HG02852 (cell line): Measurements from ENCODE around the gene CASP7.

Experiments used
- ATAC-seq: cut with Tn5 transposase; IDR thresholded peaks from one replicate; pipeline ENCODE4 v1.9.1; 2021; ENCODE audit warnings: mild to moderate bottlenecking, moderate library complexity; ENCODE audit not compliant: unreplicated experiment

The CASP7 gene

DNA sequence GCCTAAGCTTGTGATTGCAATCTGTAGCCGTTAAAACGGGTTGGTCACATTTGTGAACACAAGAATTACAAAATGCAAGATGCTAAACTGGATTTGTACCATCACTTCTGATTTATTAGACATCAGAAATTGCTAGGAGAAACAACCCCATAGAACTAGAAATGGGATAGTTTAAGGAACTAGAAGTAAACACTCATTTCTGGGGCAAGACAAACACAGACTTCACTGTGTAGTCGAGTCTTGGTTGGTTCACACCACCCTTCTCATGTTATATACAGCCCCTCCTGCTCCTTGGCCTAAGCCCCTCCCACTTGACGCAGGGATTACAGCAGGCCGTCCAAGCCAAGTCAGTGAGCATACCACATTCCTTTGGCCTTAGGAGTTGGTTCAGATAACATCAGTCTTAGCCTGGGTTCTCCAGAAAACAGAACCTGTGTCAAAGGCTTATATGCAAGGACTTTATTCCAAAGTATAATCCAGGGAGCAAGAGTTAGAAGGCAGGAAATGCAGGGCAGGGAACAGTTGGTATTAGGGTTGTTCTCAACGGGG lies 13.8 kb upstream of the CASP7 start:
- no peak for ATAC-seq

DNA sequence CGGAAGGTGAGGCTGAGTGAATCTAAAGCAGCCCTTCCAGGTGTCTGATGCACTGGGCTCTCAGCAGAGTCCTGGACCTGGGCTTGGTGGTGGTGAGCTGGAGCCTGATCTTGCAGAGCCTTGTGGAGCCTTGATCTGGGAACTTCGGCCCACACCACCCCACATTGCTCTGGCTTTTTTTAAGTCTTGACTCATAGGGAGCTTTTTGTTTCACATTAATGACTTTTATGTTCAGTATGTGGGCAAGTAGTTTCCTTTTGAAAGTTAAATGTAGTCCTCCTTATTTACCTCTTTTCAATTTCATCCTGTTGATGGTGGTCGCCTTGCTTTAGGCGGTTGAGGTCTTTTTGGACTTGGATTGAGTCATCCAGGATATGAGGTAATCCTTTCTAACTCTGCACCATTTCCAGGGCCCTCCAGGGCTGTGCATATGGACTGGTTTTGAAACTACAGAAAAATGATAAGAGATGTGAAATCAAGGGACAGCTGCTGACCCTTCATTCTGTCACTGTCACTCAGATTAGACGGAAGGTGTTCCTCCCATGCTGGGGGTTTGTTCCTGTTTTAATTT lies 12.9 kb upstream of the CASP7 start:
- peak; percentile 89 for ATAC-seq

DNA sequence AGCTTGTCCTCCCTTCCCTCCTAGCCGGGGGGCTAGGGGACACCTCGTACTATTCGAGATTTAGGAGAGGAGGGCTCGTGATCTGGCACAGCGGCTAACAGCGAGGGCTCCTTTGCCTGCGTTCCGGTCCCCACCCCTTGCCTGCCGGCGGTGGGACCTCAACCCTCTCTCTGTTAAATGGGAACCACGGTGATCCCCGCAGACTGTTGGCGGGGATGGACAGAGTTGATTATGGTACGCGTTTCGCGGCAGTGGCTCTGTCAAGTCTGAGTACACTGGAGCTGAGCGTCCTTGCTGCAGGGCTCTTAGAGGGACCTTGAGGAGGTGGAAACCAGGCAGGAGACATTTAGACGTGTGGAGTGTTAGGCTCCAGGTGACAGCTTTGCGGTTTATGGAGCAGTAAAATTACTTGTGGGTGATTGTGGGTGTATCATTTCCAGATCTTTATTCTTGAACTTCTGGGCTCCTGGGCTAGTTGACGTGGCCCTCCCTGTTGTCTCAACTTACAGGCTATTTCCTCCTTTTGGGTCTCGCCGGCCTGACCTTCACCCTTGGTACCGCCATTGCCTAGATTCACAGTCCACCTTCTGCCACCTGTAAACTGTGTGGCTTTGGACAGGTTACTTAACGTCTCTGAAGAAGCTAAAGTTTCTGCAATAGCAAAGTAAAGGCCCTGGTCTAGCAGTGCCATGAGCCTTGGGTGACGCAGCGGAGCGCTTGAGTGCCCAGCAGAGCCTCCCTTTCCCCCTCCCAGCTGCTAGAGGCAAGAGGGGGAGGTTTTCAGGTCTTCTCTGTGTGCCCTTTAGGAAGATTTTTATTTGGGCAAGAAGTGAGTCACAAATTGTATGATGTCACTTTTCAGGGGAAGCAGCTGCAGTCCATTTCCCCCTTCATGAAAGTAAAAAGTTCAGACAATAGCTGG lies 739 bp downstream of the CASP7 start:
- ATAC-seq, result peak; percentile 16

DNA sequence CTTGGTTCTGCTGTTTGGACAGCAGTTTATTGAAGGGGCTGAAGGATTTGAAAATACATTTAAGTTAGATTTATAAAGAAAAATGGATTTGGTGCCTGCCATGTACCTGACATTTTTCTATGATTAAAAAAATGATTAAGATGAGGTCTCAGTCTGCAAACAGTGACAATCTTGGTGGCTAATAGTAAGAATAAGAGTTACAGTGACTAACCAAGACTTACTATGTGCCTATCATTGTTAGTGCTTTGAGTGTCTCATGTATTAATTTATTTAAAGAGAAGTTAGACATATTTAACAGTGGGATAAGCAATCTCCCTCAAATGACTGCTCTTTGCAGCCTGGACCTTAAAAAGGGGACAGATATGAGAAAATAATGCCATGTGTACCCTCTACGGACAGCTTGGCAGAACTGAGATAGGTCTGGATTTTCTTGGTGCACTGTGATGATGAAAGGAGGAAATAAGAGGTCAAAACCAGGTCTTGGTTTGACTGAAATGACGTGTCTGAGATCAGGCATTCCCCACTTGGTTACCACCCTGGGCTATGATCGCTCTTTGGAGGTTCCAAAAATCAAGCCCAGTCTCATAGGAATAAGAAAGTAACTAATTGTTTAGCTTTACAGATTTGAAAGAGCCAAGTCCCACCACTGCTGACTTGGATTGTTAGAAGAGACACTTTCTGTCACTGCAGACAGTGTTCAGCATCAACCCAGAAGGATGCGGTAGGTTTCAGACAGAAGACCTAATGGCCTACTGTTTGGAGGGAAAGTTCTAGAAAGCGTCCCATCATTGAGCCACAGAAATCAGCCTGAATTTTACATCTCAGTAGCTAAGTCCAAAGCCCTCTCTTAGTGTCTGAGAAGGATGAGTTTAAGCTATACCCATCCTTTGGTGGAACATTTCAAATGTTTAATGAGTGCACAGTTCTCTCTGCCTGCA lies 2.1 kb downstream of the CASP7 start:
- ATAC-seq, result peak; percentile 50

DNA sequence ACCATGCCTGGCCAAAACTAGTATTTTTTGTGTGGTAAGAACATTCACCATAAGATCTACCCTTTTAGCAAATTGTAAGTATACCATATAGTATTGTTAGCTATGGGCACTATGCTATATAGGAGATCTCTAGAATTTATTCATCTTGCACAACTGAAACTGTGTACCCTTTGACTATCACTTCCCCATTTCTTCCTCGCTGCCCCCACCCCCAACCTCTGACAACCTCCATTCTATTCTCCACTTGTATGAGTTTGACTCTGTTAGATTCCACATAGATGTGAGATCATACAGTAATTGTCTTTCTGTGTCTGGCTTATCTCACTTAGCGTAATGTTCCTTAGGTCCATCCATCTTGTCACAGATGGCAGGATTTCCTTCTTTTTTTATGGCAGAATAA lies 3.6 kb downstream of the CASP7 start:
- ATAC-seq, result no peak

DNA sequence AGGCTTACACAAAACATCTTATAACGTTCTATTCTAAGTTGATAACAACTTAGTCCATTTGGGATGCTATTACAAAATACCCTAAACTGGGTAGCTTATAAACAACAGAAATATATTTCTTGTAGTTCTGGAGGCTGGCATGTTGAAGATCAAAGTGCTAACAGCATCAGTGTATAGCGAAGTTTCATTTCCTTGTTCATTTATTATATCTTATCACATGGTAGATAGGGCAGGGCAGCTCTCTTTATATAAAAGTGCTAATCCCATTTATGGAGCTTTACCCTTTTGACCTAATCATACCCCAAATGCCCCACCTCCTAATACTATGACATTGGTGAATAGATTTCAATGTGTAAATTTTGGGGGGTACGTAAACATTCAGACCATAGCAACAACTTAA lies 6.3 kb downstream of the CASP7 start:
- ATAC-seq, result no peak

DNA sequence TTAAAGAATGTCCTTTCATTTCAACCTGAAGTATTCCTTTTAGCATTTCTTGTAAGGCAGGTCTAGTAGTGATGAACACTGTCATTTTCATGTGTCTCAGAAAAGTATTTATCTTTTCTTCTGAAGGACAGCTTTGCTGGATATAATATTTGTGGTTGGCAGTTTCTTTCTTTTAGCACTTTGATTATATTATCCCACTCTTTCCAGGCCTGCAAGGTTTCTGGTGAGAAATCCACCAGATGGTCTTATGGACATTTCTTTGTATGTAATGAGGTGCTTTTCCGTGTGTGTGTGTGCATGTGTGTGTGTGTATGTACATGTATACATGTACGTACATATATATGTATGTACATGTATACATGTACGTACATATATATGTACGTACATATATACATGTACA lies 7.3 kb downstream of the CASP7 start:
- no peak for ATAC-seq

DNA sequence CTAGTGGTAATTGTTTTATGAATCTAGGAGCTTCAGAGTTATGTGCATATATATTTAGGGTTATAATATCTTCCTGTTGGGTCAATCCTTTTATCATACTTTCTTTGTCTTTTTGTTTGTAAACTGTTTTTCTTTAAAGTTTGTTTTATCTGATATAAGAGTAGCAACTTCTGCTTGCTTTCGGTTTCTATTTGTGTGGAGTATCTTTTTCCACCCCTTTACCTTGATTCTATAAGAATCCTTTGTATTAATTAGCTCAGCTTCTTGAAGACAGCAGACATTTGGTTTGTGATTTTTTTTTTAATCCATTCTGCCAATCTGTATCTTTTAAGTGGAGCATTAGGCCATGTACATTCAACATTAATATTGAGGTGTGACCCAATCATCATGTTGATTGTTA lies 9.3 kb downstream of the CASP7 start:
- ATAC-seq, result no peak

DNA sequence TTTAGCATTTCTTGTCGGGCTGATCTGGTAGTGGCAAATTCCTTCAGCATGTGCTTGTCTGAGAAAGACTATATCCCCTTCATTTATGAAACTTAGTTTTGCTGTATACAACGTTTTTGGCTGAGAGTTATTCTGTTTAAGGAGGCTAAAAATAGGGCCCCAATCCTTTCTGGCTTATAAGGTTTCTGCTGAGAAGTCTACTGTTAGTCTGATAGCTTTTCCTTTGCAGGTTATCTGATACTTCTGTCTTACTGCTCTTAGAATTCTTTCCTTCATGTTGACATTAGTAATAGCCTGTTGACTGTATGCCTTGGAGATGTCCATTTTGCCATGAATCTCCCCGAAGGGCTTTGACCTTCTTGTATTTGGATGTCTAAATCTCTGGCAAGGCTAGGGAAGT lies 9.9 kb downstream of the CASP7 start:
- ATAC-seq, result no peak

DNA sequence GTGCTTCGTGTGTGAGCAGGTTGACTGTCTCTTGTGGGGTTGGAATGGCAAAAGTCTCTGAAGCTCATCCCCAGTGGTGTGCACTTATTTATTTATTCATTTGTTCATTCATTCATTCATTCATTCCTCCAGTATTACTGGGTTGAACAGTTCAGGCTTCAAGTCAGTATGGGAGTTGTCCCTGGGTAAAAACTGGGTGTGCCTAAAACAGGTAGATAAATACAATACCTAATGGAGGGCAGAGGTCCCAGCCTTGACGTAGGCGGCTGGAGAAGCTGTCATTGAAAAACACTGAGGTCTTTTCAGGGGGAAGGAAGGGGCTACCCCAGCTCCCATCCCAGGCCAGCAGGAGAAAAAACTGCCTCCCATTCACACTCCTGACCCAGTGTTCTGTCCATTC lies 11.0 kb downstream of the CASP7 start:
- no peak for ATAC-seq

DNA sequence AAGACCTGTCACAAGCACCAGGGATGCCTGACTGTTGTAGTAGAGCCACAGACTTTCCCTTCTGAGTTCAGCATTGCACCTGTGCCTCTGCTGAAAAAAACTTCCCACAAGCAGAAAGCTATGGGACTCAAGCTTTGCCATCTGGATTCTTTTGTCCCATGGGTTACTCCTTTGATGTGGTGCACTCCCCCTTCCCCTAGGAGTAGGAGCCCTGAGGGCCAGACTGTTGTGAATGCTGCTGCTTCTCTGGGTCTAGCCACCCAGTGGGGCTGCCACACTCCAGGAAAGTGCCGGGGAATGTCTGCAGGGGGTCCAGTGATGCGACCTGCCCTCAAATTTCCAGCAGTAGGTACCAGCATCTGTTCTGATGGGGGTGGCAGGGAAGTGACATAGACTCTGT lies 11.7 kb downstream of the CASP7 start:
- ATAC-seq, result no peak

DNA sequence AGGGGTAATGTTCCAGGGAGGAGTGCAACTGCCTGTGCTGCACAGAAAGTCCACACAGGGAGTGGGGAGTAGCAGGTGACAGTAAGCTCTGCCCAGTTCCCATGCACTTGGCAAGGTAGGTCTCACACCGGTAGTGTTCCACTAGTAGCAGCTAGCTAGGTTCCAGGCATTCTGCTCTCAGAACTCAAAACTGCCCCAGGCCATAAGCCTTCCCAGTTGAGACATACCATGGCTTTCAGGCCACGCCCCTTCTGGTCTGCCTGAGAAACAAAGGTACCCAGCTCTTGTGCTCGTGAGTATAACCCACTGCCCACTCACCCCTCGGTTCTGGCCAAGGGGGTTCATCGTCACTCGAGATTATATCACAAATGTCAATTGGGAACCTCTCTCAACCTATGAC lies 12.6 kb downstream of the CASP7 start:
- no peak for ATAC-seq

DNA sequence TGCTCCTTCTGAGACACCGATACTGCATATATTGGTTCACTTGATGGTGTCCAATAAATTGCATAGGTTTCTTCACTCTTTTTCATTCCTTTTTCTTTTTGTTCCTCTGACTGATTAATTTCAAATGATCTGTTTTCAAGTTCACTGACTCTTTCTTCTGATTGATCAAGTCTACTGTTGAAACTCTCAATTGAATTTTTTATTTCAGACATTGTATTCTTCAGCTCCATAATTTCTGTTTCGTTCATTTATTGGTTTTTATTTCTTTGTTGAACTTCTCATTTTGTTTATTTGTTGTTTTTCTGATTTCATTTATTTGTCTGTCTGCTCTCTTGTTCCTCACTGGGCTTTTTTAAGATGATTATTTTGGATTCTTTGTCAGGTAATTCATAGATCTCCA lies 13.6 kb downstream of the CASP7 start:
- no peak for ATAC-seq

DNA sequence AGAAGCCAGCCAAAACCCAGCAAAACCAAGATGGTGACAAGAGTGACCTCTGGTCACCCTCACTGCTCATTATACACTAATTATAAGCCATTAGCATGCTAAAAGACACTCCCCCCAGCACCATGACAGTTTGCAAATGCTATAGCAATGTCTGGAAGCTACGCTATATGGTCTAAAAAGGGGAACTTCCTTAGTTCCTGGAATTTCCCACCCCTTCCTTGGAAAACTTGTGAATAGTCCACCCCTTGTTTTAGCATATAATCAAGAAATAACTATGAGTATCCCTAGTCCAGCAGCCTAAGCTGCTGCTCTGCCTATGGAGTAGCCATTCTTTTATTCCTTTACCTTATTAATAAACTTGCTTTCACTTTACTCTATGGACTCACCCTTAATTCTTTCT lies 16.0 kb downstream of the CASP7 start:
- ATAC-seq, result no peak

DNA sequence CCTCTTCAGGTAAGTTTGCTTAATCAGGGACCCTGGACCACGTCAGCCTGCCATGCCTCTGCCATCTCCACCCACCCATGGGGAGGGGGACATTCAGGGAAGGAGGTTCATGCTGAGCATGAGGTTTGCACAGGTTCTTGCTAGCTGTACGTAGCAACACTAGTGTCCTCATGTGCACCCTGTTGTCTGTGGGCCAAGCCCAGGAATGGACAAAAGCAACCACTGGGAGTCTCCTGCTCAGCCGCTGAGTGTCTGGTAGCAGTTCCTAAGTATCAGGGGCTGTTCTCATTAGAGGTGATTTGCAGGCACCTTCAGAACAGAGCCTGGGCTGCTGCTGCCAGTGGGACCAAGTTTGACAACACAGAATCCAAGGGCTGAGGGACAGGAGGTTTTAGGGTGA lies 17.9 kb downstream of the CASP7 start:
- ATAC-seq, result no peak

DNA sequence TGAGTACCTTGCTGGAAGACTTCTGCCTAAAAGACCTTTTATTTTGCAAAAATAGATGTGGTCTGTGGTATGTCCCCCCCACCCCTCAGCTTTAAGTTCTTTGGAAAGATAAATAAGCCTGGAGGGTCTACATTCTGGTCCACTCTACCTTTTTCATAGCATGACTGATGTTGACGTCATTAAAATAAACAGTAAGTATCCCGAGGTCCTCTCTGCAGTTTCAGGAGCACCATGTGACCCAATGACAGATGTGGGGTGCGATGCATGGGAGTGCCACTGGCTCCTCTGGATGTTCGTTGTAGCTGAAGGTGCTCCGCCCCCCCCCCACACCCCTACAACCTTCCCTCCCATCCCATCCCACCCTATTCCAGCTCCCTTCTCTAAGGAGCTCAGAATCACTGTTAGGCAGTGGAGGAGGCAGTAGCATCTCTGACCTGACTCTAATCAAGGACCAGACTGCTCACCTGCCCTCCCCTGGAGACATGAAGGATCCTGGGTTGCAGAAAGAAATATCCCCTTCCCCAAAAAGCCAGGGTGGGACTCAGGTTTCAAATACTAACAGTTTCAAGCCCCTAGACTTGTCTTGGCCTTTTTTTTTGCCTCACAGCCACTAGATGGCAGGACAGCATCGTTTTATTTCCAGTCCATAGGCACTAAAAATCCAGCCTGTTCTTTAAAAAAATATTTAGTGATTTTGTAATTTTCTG lies 25.1 kb downstream of the CASP7 start:
- ATAC-seq, result no peak

DNA sequence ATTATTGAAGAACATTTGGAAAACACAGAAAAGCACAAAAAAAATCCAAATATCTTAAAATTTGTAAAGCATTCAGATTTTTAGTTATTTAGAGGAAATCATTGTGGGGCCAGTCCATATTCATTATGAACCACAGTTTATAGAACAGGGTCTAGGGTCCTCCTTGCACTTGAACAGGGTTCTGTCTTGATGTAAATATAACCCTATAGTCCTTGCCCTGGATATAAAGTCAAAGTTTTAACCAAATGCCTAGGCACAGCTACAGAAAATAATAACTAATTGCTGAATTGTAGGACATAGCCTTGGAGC lies 25.6 kb downstream of the CASP7 start:
- no peak for ATAC-seq

DNA sequence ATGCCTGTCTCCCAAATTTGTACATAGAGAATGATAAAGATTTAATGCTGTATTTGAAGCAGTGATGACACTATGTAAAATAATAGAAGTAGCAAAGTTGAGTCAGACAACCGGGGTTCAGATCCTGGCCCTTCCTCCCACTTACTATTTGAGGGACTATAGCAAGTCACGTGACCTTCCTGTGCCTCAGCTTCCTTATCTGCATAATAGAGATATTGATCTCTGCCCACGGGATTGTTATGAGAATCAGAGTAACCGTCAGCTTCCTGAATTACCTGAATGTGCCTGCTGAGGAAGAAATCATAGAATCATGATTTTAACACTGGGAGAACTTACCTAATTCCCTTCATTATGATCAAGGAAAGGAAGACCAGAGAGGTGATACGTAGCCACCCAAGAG lies 26.9 kb downstream of the CASP7 start:
- no peak for ATAC-seq

DNA sequence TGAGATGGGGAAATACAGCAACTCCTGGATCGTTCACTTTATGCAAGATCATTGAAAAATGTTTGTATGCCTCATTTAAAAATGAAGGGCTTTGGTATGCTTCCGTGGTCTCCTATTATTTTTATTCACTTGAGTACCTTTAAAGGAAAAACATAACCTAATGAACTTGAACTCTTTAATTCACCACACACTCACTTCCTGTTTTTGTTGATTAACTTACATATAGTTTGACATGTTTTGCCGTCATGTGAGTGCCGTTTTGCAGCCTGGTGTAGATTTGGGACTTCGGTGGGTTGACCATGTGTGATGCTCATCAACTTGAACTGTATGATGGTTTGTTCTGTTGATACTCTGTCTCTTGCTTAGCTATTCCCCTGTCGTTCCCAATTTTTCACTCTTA lies 28.9 kb downstream of the CASP7 start:
- ATAC-seq, result no peak

DNA sequence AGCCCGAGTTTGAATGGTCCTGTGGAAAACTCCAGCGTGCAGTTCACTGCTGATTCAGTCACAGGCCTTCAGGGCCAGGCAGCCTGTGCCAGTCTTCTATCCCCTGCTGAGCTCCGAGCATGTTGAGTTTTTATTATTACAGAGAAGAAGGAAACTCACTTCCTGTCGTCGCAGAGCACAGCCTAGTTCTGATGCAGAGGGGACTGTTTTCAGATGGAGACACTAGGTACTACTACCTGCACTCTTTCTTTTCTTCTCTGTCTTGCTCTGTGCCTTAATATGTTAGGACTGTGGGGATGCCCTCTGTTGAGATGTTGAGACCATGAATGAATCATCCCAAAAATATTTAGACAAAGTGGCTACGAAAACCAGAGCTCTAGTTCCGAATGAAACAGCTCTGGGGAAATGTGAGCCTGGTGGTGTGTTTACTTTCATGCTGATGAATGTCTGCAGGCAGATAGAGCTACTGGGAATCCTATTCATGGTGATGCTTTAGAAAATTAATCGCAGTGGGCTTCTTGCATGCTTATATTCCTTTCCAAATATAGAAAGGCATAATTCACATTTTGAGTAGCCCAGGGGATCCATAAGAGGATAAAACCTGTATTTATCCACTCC lies 29.6 kb downstream of the CASP7 start:
- ATAC-seq, result no peak
